ENCODE results near the gene ZNF200. TPM values are rescaled to one million over a fixed set of nuclear protein-coding genes. Genes with fewer than 3 reads are reported as not detected.

The ZNF200 gene
- total RNA-seq, 3 donors from 2014 or later = 3.5 to 11.1 (median 9.2) TPM

- TF ChIP-seq CTCF (IDR thresholded peaks at IDR 0.05) (no peak), POLR2A (IDR thresholded peaks at IDR 0.05) (no peak), POLR2AphosphoS5 (IDR thresholded peaks at IDR 0.05) (no peak)
- intact Hi-C loops (cut with DNase I; ENCODE audit: low total_unique reads) = no loop called here
- no peaks in the 10 kb centered on the region for H3K36me3 ChIP-seq
- H3K9me3 ChIP-seq = no peaks in the 10 kb centered on the region
- H3K27me3 ChIP-seq = no peaks in the 10 kb centered on the region
- no peak for DNase-seq (ENCODE audit: low spot score in 2 of 2)
- H3K27ac ChIP-seq = no peak overlapping the region
- no peaks in the 10 kb centered on the region for H3K4me1 ChIP-seq
- peak overlapping the region in 1 of 3 donors; percentile 32 for H3K4me3 ChIP-seq
Observed at GRCh38 chr16:3256866-3257465, 22.0 kb upstream of the ZNF200 start.

- Histone ChIP-seq H3K9me3 (no peaks in the 10 kb centered on the region), H3K4me1 (no peaks in the 10 kb centered on the region), H3K27ac (no peak within 1 kb of the TSS), H3K4me3 (peak within 1 kb of the TSS in 1 of 3 donors; percentile 32), H3K27me3 (no peaks in the 10 kb centered on the region), H3K36me3 (no peaks in the 10 kb centered on the region)
- no peak for DNase-seq (ENCODE audit: low spot score in 2 of 2)
- TF ChIP-seq POLR2AphosphoS5 (IDR thresholded peaks at IDR 0.05) = no peak
- TF ChIP-seq CTCF (IDR thresholded peaks at IDR 0.05) = no peak
- no peak for TF ChIP-seq POLR2A (IDR thresholded peaks at IDR 0.05)
- intact Hi-C loops (cut with DNase I; ENCODE audit: low total_unique reads) = no loop called here
Observed at GRCh38 chr16:3256146-3256865, 21.3 kb upstream of the ZNF200 start, which contains the start of gene MEFV. Gene MEFV, minus strand, starts transcription at chr16:3256633. Its CDS starts 46 bp downstream, at chr16:3256587.

- Histone ChIP-seq H3K27ac (no peak overlapping the region), H3K36me3 (no peaks in the 10 kb centered on the region), H3K4me1 (no peaks in the 10 kb centered on the region), H3K27me3 (no peaks in the 10 kb centered on the region), H3K4me3 (no peak overlapping the region), H3K9me3 (no peaks in the 10 kb centered on the region)
- no peak for DNase-seq (ENCODE audit: low spot score in 2 of 2)
- TF ChIP-seq POLR2AphosphoS5 (IDR thresholded peaks at IDR 0.05) (no peak), CTCF (IDR thresholded peaks at IDR 0.05) (no peak), POLR2A (IDR thresholded peaks at IDR 0.05) (no peak)
- intact Hi-C loops (cut with DNase I; ENCODE audit: low total_unique reads) = no loop called here
Observed at GRCh38 chr16:3254309-3254708, 19.4 kb upstream of the ZNF200 start.

- intact Hi-C loops (cut with DNase I; ENCODE audit: low total_unique reads) = no loop called here
- TF ChIP-seq POLR2A (IDR thresholded peaks at IDR 0.05) (no peak), POLR2AphosphoS5 (IDR thresholded peaks at IDR 0.05) (no peak), CTCF (IDR thresholded peaks at IDR 0.05) (no peak)
- no peak overlapping the region for H3K4me3 ChIP-seq
- H3K27ac ChIP-seq = no peak overlapping the region
- H3K4me1 ChIP-seq = no peaks in the 10 kb centered on the region
- no peaks in the 10 kb centered on the region for H3K27me3 ChIP-seq
- H3K36me3 ChIP-seq = no peaks in the 10 kb centered on the region
- no peak for DNase-seq (ENCODE audit: low spot score in 2 of 2)
- no peaks in the 10 kb centered on the region for H3K9me3 ChIP-seq
Observed at GRCh38 chr16:3252967-3253366, 18.0 kb upstream of the ZNF200 start.

GRCh38 chr16:3249451-3249850 is 14.5 kb upstream of the ZNF200 start:
- H3K27me3 ChIP-seq = no peaks in the 10 kb centered on the region
- H3K36me3 ChIP-seq = no peaks in the 10 kb centered on the region
- no peaks in the 10 kb centered on the region for H3K9me3 ChIP-seq
- intact Hi-C loops (cut with DNase I; ENCODE audit: low total_unique reads) = loop anchor here (2.0 kb wide), 1 partner anchor 55 kb away; no protein-coding TSS in a partner anchor
- no peak overlapping the region for H3K4me3 ChIP-seq
- no peaks in the 10 kb centered on the region for H3K4me1 ChIP-seq
- DNase-seq (ENCODE audit: low spot score in 2 of 2) = no peak
- no peak overlapping the region for H3K27ac ChIP-seq
- TF ChIP-seq POLR2A (IDR thresholded peaks at IDR 0.05) (no peak), CTCF (IDR thresholded peaks at IDR 0.05) (no peak), POLR2AphosphoS5 (IDR thresholded peaks at IDR 0.05) (no peak)
